Ovary (tissue), 3 donors: Measurements from ENCODE around the gene USP48.

Experiments
- CTCF ChIP-seq, 3 donors: fragments of 450-650 bp in 2 of 3; fragments of 200-600 bp in 1 of 3; IDR thresholded peaks; one replicate each; pipeline versions ENCODE4 v1.5.1 to v1.8.0; 2016 to 2022; ENCODE audit warnings: antibody characterized with exemption in 3 of 3, mild to moderate bottlenecking in 1 of 3
- POLR2A ChIP-seq: fragments of 450-650 bp; IDR thresholded peaks from one replicate; pipeline ENCODE4 v1.6.1; 2017; ENCODE audit warnings: antibody characterized with exemption, mild to moderate bottlenecking, moderate library complexity
- donor health status: DM: no; HTN: no; CAD: no.

DNA sequence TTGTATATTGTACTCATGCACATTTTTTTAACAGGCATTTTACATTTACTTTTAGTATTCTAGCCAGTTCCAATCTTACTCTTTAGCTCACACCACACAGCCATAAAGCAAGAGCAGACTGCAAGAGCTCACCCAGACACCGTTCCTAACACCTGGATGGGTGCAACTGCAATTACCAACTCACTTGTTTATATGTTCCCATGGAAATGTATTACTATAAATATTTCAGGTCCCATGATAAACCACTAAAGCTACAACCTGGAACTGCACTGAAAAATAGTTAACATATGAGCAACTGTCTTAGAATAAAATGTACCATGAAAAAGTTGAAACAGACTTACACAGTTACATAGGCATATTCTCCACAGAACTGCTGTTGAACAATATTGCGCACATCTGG is 30.8 kb downstream of the USP48 start:
- TF ChIP-seq POLR2A, result no peak
- no peak for TF ChIP-seq CTCF (IDR thresholded peaks at IDR 0.05)
